Activated T-cell treated with anti-CD3 and anti-CD28 coated beads, Interleukin-2, amount 50 U/mL, for 24 hours (primary cell): ENCODE measurements around the gene ID4.

Experiments
- DNase-seq: peaks from one replicate; pipeline ENCODE4 v3.0.0-alpha.2; 2020
- H3K27ac Mint-ChIP-seq: 2 replicates; pipeline ENCODE4 v1.8.0; 2020; ENCODE audit warnings: mild to moderate bottlenecking, mixed read lengths
- H3K27me3 Mint-ChIP-seq: 2 replicates; pipeline ENCODE4 v1.8.0; 2020; ENCODE audit warnings: mixed read lengths
- H3K36me3 Mint-ChIP-seq: 2 replicates; pipeline ENCODE4 v1.8.0; 2020; ENCODE audit warnings: low read depth, mixed read lengths
- H3K4me1 Mint-ChIP-seq: 2 replicates; pipeline ENCODE4 v1.8.0; 2020; ENCODE audit warnings: low read depth, mixed read lengths
- H3K4me3 Mint-ChIP-seq: 2 replicates; pipeline ENCODE4 v1.8.0; 2020; ENCODE audit warnings: mild to moderate bottlenecking, moderate library complexity, mixed read lengths
- H3K9me3 Mint-ChIP-seq: 2 replicates; pipeline ENCODE4 v1.8.0; 2020; ENCODE audit warnings: mixed read lengths

The ID4 gene

GRCh38 chr6:19860235-19860877 is 23.2 kb downstream of the ID4 start:
- no peaks in the 10 kb centered on the region for H3K4me1 Mint-ChIP-seq
- no peak overlapping the region for H3K27ac Mint-ChIP-seq
- H3K36me3 Mint-ChIP-seq = no peaks in the 10 kb centered on the region
- no peaks in the 10 kb centered on the region for H3K27me3 Mint-ChIP-seq
- no peaks in the 10 kb centered on the region for H3K9me3 Mint-ChIP-seq
- no peak overlapping the region for H3K4me3 Mint-ChIP-seq
- no peak for DNase-seq

GRCh38 chr6:19864285-19864684 is 27.1 kb downstream of the ID4 start:
- Mint-ChIP-seq H3K36me3 (no peaks in the 10 kb centered on the region), H3K4me3 (no peak overlapping the region), H3K27ac (no peak overlapping the region), H3K27me3 (no peaks in the 10 kb centered on the region), H3K9me3 (no peaks in the 10 kb centered on the region), H3K4me1 (no peaks in the 10 kb centered on the region)
- no peak for DNase-seq

- no peak overlapping the region for H3K27ac Mint-ChIP-seq
- no peaks in the 10 kb centered on the region for H3K27me3 Mint-ChIP-seq
- H3K9me3 Mint-ChIP-seq = no peaks in the 10 kb centered on the region
- no peaks in the 10 kb centered on the region for H3K4me1 Mint-ChIP-seq
- no peak overlapping the region for H3K4me3 Mint-ChIP-seq
- H3K36me3 Mint-ChIP-seq = no peaks in the 10 kb centered on the region
- no peak for DNase-seq
Measured at GRCh38 chr6:19865178-19865577, 28.0 kb downstream of the ID4 start.

GRCh38 chr6:19866173-19866984 is 29.2 kb downstream of the ID4 start:
- DNase-seq = no peak
- no peaks in the 10 kb centered on the region for H3K4me1 Mint-ChIP-seq
- H3K4me3 Mint-ChIP-seq = no peak overlapping the region
- H3K27me3 Mint-ChIP-seq = no peaks in the 10 kb centered on the region
- no peaks in the 10 kb centered on the region for H3K36me3 Mint-ChIP-seq
- H3K27ac Mint-ChIP-seq = no peak overlapping the region
- H3K9me3 Mint-ChIP-seq = no peaks in the 10 kb centered on the region

GRCh38 chr6:19866985-19867627 is 29.9 kb downstream of the ID4 start:
- Mint-ChIP-seq H3K36me3 (no peaks in the 10 kb centered on the region), H3K27ac (no peak overlapping the region), H3K4me3 (no peak overlapping the region), H3K4me1 (no peaks in the 10 kb centered on the region), H3K9me3 (no peaks in the 10 kb centered on the region), H3K27me3 (no peaks in the 10 kb centered on the region)
- no peak for DNase-seq

- Mint-ChIP-seq H3K4me3 (no peak overlapping the region), H3K36me3 (no peaks in the 10 kb centered on the region), H3K4me1 (no peaks in the 10 kb centered on the region), H3K27me3 (no peaks in the 10 kb centered on the region), H3K9me3 (no peaks in the 10 kb centered on the region), H3K27ac (no peak overlapping the region)
- no peak for DNase-seq
Measured at GRCh38 chr6:19869464-19869863, 32.3 kb downstream of the ID4 start.

GRCh38 chr6:19870322-19870721 is 33.2 kb downstream of the ID4 start:
- no peaks in the 10 kb centered on the region for H3K4me1 Mint-ChIP-seq
- DNase-seq = no peak
- H3K36me3 Mint-ChIP-seq = no peaks in the 10 kb centered on the region
- no peak overlapping the region for H3K27ac Mint-ChIP-seq
- no peaks in the 10 kb centered on the region for H3K27me3 Mint-ChIP-seq
- H3K4me3 Mint-ChIP-seq = no peak overlapping the region
- H3K9me3 Mint-ChIP-seq = no peaks in the 10 kb centered on the region

- no peaks in the 10 kb centered on the region for H3K36me3 Mint-ChIP-seq
- H3K9me3 Mint-ChIP-seq = no peaks in the 10 kb centered on the region
Measured at GRCh38 chr6:19873031-19873430, 35.9 kb downstream of the ID4 start.

GRCh38 chr6:19876672-19877071 is 39.5 kb downstream of the ID4 start:
- no peaks in the 10 kb centered on the region for H3K27me3 Mint-ChIP-seq
- no peak overlapping the region for H3K4me3 Mint-ChIP-seq
- no peaks in the 10 kb centered on the region for H3K4me1 Mint-ChIP-seq
- no peak for DNase-seq
- H3K27ac Mint-ChIP-seq = no peak overlapping the region
- no peaks in the 10 kb centered on the region for H3K9me3 Mint-ChIP-seq
- no peaks in the 10 kb centered on the region for H3K36me3 Mint-ChIP-seq

More at GRCh38 chr6:19873031-19873430, 35.9 kb downstream of the ID4 start:
- H3K4me3 Mint-ChIP-seq = no peak overlapping the region
- H3K27ac Mint-ChIP-seq = no peak overlapping the region
- no peaks in the 10 kb centered on the region for H3K4me1 Mint-ChIP-seq
- H3K27me3 Mint-ChIP-seq = no peaks in the 10 kb centered on the region
- no peak for DNase-seq

GRCh38 chr6:19879663-19880062 is 42.5 kb downstream of the ID4 start:
- DNase-seq = no peak
- Mint-ChIP-seq H3K27ac (no peak overlapping the region), H3K9me3 (no peaks in the 10 kb centered on the region), H3K36me3 (no peaks in the 10 kb centered on the region), H3K4me1 (no peaks in the 10 kb centered on the region), H3K27me3 (no peaks in the 10 kb centered on the region), H3K4me3 (no peak overlapping the region)

GRCh38 chr6:19880066-19880465 is 42.9 kb downstream of the ID4 start:
- no peak overlapping the region for H3K27ac Mint-ChIP-seq
- no peaks in the 10 kb centered on the region for H3K27me3 Mint-ChIP-seq
- no peaks in the 10 kb centered on the region for H3K4me1 Mint-ChIP-seq
- no peak overlapping the region for H3K4me3 Mint-ChIP-seq
- no peak for DNase-seq
- no peaks in the 10 kb centered on the region for H3K9me3 Mint-ChIP-seq
- H3K36me3 Mint-ChIP-seq = no peaks in the 10 kb centered on the region

GRCh38 chr6:19891451-19891850 is 54.3 kb downstream of the ID4 start:
- no peak overlapping the region for H3K4me3 Mint-ChIP-seq
- H3K9me3 Mint-ChIP-seq = peaks cover 3% of the 10 kb centered on the region
- no peak for DNase-seq
- no peaks in the 10 kb centered on the region for H3K4me1 Mint-ChIP-seq
- H3K27me3 Mint-ChIP-seq = no peaks in the 10 kb centered on the region
- no peak overlapping the region for H3K27ac Mint-ChIP-seq
- H3K36me3 Mint-ChIP-seq = no peaks in the 10 kb centered on the region
